ENCODE data around the gene NSD2.

The NSD2 gene

DNA sequence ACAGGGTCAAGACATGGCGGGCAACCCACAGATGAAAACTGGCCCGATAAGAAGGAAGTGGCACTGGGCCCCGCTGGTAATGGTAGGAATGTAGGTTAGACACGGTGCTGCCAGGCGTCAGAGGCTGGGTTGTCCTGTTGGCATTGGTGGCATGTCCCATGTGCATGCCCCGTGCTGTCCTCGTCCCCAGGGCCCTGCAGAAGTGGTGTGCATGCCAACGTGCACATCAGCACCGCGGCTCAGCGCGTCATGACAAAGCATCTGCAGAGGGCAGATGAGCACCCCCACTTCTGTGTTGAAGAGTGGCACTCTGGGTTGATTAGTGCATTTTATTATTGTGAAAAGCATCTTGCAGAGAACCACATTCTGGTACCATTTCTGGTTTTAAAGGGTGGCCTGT, 102.0 kb downstream of the NSD2 start:
- no peak for DNase-seq

DNA sequence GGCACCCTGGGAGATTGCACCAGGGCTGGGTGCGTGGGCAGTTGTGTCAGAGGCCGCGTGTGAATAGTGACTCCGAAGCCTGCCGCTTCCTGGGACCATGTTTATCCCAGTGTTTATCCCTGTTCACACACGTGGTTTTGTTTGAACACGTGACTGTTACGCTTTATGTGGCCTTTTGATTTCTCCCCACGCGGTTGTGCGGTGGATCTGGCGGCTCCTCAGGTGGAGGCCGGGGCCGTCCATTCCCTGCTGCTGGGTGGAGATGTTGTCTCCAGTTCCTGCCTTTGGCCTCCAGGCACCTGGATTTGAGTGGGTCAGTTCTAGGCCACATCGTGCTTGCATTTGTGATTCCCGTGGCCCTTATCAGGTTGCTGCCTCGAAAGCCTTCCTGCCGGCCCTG, 102.5 kb downstream of the NSD2 start:
- DNase-seq, result no peak

DNA sequence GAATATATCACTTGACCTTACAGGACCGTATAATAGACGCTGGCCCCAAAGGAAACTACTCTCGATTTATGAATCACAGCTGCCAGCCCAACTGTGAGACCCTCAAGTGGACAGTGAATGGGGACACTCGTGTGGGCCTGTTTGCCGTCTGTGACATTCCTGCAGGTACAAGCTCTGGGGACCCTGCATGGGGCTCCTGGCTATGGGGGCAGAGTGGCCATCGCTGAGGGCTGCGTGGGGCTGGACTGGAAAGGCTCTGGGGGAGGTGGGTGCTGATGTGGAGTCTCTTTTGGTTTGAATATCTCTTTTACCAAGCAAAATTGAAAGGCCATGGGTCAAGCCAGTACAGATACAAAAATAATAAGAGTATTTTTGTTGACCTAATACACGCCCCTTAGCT, 103.6 kb downstream of the NSD2 start:
- no peak for DNase-seq

DNA sequence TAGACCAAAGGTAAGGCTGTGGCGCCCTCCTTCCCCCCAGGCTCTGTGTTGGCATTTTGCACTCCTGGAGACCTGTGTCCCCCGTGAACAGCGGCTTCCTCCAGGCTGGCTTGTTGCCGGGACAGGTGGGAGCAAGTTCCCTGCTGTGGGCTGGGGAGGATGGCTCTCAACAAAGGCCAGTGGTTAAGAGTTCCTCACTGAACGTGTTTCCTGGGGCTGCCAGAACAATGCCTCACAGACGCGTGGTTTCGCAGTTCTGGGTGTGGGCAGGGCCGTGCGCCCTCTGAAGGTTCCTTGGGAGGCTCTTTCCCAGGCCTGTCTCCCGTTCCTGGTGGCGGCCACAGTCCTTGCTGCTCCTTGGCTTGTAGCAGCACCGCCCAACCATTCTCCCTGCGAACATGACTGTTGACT, 104.2 kb downstream of the NSD2 start:
- no peak for DNase-seq

DNA sequence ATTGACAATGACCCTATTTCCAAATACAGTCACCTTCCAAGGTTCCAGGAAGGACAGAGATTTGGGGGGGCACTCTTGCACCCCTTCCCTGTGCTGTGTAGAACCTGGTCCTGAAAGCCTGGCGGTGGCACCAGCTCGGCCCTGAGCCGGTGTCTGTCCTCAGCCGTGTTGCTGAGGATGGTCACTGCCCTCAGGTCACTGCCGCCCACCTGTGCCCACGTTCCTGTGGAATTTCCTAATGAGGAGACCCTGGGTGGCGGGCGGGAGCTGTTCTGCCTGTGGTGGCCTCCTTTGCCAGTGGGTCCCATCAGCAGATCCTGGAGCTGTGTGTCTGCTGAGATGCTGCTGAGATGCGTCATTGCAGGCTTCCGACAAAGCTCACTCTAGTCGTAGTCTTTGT, 104.7 kb downstream of the NSD2 start:
- DNase-seq, result no peak

DNA sequence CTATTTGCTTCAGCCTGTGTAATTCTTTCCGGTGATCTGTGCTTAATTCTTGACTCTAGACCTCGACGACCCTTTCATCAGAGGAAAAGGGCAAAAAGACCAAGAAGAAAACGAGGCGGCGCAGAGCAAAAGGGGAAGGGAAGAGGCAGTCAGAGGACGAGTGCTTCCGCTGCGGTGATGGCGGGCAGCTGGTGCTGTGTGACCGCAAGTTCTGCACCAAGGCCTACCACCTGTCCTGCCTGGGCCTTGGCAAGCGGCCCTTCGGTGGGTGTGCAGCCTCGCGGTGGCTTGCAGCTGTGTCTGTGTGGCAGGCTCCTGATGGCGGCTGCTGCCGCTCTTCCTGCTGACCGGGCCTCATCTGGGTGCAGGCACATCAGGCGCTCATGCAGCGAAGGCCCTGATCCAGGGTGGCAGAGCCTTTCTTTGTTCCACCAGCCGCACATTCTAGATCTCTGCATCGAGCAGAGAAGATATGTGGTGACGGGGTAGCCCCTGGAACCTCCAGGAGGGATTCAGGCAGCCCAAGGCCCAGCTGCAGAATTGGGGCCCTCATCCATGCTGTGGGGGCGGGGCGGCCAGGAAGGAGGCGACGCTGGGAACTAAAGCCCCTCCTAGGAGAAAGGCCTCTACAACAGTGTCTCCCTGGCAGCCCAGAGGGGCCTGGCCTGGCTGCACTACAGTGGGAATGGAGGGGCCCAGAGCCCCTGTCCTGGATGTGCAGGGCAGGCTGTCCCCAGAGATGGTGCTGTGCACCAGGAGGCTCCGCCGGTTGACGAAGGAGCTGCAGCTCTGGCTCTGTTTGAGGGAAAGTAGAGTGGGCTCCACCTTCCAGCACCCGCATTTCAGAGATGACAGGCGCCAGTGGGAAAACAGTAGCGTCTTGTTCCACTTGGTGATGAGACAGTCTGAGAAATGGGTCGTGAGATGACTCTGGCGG, 105.5 kb downstream of the NSD2 start:
- DNase-seq, result no peak

DNA sequence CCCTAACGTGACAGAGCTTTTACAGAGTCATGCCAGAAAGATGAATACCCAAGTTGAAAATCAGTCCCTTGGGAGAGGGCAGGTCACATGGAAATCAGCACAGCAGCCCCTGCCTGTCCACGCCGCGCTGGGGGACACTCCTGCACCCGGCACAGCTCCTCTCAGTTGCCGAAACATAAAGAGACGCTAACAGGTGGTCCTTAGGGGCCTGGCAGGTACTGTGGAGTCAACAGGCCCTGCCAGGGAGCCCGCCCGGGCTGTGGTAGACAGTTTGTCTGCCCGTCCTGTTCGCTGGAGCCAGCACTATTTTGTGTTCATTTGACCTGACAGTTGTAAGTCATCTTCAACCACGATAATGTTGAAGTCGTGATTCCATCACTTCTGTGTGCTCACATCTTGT, 107.0 kb downstream of the NSD2 start:
- no peak for DNase-seq

DNA sequence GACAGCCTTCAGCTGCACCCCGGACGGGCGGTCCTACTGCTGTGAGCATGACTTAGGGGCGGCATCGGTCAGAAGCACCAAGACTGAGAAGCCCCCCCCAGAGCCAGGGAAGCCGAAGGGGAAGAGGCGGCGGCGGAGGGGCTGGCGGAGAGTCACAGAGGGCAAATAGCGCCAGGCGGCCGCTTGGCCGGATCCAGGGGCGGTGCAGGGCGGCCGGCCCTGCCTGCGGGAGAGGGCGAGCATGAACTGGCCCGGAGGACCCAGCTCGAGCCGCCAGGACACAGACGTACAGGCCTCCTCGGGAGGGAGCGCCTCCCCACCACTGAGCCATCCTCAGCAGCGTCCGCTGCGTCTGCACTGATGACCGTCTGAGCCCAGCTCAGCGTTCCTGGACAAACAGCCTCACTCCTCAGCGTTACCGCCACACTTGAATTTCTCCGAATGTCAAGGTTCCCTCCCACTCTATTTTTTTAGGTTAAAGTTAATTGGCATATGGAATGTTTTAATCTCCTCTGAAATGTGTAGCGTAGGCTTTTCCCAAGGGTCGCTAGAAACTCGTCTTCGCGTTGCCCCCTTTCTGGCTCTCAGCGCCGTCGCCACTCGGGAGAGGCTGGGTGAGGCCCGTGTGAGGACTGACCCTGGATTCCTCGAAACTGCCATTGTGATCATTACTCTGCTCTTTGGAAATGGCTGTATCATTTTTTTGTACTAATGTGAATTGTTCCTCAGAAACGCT, 107.7 kb downstream of the NSD2 start:
- DNase-seq, result no peak

DNA sequence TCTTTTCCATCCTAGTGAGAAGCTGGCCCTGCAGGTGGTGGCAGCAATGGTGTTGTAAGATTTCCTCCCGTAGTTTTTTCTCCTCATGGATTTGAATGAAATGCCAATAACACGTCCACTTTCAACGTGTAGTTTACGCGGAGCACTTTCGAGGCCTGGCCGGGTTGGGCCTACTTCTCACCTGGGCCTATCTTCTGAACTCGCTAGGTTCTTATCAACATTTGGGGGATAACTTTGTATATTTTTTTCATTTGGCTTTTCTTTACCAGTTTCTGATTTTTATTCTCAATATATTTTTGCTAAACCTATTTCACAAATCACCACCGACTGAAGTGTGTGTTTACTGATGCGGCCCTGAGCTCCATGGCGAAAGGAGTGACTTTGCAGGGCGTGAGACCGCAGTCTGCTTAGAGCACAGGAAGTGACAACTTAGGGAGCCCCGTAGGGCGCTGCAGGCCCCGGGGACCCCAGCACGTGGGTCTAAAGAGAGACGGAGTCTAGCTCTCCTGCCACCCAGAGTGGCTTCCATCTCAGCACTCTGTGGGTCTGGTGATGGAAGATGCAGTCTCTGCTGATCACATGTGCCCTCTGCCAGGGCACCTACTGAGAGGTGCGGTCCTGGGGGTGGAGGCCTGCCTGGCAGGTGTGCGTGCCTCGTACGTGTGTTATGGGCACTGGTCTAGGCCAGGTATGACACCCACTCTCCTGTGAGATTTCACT, 108.4 kb downstream of the NSD2 start:
- DNase-seq, result no peak

DNA sequence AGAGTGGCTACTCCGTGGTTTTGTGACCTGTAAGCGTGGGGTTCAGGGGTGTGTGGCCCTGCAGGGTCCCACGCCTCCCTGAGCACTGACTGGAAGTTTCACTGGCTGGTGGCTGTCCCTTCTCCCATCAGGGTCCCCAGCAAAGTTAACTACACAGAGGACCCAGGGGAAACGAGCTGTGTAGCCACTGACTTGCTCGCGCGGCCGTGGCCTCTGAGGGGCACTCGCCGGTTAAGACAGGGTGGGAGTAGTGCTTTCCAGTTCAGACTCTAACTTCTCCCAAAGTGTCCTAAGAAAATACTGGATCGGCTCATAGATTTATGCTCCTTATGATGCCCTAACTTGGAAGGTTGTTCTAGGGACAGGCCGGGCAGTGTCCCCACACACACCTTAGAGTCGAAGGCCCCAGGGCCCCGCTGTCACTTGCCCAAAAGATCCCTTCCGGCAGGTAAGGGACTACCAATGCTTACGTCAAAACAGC, 109.4 kb downstream of the NSD2 start:
- no peak for DNase-seq

DNA sequence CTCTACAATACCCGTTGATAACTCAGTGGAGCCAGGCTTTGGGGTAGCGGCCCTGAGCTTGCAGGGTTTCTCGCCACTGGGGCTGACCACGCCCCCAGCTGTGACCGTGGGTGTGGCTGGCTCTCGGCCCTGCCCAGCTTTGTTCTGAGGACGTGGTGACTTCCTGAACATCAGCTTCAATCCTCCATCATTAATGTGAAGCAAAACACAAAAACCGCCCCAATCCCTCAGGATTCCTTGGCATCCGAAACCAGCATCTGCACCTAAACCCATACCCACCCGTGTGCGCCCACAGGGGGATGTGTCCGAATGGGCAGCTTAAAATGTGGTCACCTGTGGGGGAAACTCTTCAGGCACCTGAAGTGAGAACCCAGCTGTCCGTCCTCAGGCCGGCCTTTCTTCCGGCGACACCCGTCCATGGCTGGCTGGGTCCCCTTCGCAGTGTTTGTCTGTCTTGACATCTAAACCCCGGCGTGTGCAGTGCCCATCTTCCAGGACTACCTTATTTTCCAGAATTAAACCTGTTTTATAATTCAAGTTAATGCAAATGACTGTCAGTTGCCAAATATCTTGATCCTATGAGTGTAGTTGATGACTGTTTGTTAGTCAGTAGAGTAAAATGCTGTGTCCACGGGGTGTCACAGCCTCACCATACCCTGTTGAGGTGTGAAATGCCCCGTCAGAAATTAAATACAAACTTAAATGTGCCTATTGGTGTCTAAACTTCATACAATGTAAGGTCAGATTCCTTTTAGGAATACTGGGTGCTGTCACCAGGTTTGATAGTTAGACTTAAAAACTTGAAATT, 110.3 kb downstream of the NSD2 start:
- no peak for DNase-seq

DNA sequence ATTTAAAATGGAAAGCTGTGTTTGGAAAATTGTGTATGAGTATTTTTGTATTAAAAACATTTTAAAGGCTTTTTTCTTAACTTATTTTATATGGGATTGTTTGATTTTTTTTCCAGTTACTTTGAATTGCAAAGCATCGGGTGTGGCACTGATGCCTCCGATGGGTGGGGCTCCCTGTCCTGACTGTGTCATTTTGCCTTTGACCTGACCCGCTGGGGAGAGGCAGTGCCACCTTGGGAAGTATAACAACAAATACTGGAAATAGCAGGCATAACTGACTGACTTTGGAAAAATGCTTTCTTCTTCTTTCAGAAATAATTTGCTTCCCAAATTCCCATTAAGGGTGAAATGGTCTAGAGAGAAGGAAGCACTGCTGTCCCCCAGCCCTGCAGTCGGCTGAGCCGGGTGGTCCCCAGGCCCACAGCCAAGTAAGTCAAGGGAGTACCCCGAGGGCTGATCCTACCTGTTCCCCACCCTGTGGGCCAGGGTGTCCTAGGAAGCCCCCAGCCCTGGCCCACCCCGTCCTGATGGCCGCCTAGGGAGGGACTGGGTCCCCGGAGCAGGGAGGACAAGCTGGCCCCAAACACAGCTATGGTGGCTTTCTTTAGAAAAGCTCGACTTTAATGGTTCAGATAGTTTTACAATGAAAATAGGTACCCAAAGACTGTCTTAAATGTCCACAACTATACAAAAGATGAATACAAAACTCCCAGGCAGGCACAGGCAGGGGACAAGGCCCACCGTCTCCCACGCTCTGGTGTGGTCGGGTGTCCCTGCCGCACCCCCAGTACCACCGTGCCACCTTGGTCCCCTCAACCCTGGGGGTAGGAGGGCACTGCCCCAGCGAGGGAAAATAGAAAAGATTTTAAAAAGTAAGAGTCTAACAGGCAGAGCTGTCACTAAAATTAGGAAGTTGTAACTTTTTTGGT, 111.2 kb downstream of the NSD2 start:
- no peak for DNase-seq

DNA sequence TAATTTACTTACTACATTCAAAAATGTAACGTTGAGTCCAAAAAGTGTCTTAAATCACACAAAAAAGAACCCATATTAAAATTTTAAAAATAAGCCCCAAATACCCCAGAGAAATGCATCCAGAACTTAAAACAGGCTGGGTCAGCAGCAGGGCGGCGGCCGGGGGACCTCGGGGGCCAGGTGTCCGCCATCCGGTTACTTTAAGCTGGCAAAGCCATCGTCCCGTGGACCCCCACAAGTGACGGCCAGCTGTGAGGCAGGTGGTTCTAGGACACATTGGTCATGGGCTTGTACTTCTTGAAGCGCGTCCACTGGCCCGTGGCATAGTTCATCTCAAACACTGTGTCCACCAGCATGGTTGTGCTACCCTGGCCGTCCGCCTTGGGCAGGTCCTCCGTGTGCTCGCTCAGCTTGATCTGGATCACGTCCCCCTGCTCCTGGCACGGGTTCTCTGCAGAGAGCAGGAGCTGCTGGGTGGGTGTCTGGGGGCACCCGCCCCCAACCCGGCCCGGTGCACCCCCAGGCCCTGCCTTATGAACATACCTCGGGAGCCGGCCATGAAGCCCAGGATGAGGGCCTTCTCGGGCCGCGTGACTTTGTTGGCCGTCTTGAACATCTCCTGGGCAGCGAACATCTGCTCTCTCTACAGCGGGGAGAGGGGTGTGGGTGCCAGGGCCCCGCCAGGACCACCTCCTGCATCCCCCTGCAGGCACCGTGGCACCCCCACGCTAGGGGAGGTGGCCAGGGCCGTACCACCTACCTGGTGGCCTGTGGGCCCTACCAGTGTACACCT, 112.1 kb downstream of the NSD2 start:
- DNase-seq, result no peak

DNA sequence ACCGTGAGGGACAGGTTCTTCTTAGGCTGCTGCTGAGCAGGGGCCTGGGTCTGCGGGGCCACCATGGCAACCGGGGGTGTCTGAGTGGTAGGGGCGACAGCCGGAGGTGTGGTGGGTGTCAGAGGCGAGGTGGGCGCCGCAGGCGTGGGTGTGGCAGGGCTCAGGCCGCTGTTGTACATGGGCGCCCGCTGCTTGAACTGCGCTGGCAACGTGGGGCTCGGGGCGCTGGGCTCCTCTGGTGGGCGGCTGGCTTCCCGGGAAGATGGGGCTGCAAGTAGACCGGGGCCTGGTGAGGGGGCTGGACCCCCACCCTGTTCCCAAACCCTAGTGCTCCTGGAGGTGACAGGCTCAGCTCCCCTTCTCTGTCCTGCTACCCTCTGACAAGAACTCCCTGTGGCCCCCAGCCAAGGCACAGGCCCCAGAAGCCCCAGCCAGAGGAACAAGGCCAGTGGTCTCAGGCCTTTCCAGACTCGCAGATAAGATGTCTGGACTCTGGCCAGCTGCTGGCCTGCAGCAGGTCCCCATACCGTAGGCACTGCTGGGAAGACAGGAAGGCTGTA, 112.7 kb downstream of the NSD2 start:
- no peak for DNase-seq

DNA sequence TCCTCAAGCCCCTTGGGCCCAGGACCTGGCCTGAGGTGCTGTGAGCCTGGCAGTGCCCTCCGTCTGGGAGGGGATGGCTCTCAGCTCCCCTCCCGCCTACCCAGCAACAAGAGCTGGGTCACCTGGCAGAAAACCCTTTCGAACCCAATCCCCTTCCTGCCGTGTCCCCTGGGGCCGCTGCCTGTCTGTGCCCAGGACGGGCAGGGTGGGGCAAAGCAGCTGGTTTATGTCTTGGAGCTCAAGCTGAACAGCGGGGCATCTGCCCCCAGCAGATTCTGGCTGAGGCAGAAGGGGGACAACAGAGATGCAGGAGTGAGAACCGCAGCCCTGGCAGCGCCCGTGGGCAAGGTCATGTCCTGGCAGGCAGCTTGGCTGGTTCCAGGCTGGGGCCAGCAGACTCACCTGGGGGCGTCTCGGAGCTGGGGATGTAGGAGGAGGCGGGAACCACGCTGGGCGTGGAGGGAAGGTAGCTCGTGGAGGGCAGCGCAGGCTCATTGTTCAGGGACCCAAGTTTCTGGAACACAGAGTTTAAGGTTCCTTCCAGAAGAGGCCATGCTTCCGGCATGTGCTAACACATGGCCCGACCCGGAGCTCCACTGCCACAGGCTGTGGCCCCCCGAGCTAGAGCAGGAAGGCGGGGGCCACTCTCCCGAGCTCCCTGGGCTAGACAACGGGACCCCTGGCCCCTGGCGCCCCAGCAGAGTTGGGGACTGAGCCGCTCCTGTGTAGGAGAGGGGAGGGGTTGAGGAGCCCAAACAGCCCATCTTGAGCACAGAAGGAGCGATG, 113.4 kb downstream of the NSD2 start:
- no peak for DNase-seq

DNA sequence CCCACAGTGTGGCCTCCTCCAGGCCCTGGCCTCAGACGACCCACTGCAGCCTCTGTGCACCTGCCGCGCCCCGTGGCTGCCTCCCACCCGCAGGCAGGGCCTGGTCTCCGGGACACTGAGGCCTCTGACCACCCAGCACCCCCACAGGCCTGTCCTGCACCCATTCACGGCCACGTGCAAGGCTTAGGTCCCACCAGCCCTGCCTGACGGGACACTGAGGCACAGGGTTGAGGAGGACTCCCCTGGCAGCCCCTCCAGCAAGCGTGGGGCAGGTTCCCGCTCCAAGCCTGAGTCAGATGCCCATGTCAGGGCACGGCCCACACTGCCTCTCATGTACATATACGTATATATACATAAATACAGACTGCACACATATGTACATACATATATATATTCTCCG, 114.1 kb downstream of the NSD2 start:
- DNase-seq, result no peak

DNA sequence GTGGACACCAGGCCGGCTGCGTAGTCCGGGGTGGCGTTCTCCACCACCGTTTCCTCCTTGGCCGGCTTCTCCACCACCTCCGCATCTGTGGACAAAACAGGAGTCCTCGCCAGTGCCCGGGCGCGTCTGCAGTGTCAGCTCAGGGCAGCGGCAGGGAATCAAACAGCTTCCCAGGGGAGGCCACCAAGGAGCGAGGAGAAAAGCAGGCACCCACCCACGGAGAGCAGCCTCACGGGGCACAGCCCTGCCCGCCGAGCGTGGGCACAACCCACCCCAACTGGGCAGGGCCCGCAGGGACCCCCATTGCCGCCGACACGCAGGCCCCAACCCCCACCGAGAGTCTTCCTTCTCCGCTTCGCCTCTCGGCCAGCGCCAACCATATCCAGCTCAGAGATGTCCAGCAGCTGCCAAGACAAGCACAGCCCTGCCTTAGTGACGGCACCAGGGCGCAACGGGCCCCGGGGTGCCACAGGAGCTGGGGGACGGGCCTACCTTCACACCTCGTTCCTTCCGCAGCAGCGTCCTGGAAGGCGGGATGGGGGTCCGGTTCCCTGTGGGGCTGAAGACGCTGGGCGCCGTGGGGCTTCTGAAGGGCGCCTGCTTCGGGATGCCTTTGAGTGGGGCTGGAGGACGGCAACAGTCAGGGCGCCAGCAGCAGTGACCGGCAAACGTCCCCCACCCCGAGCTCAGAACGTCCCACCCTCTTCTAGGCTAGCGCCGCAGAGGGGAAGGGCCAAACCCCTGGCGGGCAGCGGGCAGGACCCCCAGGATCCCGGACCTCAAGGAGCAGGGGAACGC, 114.8 kb downstream of the NSD2 start:
- no peak for DNase-seq

DNA sequence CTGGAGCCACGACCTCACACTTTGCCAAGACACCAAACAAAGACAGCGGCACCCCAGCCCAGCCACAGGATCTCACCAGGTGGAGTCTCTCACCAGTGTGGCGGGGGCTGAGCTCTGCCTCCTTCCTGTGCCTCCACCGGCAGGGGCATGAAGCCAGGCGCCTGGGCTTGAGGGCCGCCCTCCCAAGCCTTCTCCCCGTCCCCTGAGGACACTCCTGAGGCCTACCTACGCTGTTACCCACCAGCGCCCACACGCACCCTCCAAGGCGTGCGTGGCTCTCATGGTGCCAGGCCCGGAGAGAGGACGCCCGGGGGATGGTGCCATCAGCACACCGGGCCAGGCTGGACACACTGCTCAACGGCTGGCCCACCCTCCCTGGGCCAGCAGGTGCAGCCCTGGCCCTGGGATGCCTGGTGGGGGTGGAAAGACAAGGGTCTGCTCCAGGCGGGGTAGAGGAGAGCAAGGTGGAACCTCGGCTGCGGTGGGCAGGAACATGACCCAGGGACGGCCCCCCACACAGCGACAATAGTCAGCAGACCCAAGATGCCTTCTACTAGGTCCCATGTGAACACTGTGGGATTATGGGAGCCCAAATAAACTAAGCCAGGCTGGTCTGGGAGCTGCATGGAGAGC, 115.5 kb downstream of the NSD2 start:
- no peak for DNase-seq
